GM13976 (cell line): Measurements from ENCODE around the gene PFKFB4.
"Not testable (repeated sequence)": the region's sequence is repeated elsewhere in the genome, so short reads cannot be mapped to it uniquely, and the experiment has no call there.

Experiments
- DNase-seq: peaks from one replicate; pipeline ENCODE4 v3.0.0; 2012; ENCODE audit warnings: low spot score
- CTCF ChIP-seq: IDR thresholded peaks from 2 replicates; pipeline ENCODE4 v1.5.1; 2012; ENCODE audit warnings: borderline replicate concordance, mild to moderate bottlenecking; ENCODE audit not compliant: insufficient read depth; ENCODE audit errors: extremely low read depth, missing control alignments, control extremely low read depth
- in situ Hi-C: fragments of 300-500 bp; cut with MboI; formaldehyde crosslinking; loops from one replicate; pipeline ENCODE4 v1.12.0; 2022; ENCODE audit warnings: low sequenced_read_pairs, mixed read lengths, inconsistent platforms; ENCODE audit not compliant: unreplicated experiment

Gene PFKFB4

GRCh38 chr3:48474619-48475018 lies 82.0 kb downstream of the PFKFB4 start:
- in situ Hi-C loops, result no loop called here
- TF ChIP-seq CTCF, result no peak
- DNase-seq, result no peak

- in situ Hi-C loops, DNase-seq: not testable (repeated sequence)
Observed at GRCh38 chr3:48474031-48474430, 82.6 kb downstream of the PFKFB4 start.

- DNase-seq, result no peak
- in situ Hi-C loops, result no loop called here
- TF ChIP-seq CTCF, result no peak
Observed at GRCh38 chr3:48473617-48473952, 83.0 kb downstream of the PFKFB4 start.

GRCh38 chr3:48472923-48473616 lies 83.5 kb downstream of the PFKFB4 start:
- DNase-seq, result peak; percentile 96
- peak; percentile 35 for TF ChIP-seq CTCF
- in situ Hi-C loops, result no loop called here

GRCh38 chr3:48472673-48472922 lies 84.0 kb downstream of the PFKFB4 start:
- in situ Hi-C loops, result no loop called here
- no peak for TF ChIP-seq CTCF
- no peak for DNase-seq

- TF ChIP-seq CTCF, result no peak
- in situ Hi-C loops, result no loop called here
- DNase-seq, result peak; percentile 23
Observed at GRCh38 chr3:48470286-48470685, 86.3 kb downstream of the PFKFB4 start.

- no peak for TF ChIP-seq CTCF
- in situ Hi-C loops, result no loop called here
- DNase-seq, result no peak
Observed at GRCh38 chr3:48469046-48469915, 87.3 kb downstream of the PFKFB4 start.
